ENCODE measurements around the gene GPC6. TPM values are rescaled to one million over a fixed set of nuclear protein-coding genes. Genes with fewer than 3 reads are reported as not detected.

GPC6 gene
- polyA plus RNA-seq, 1 of the 3 experiments (the other 2 are of a cell fraction), result 6.7 TPM

- ChIA-PET CTCF (no interaction called here), POLR2A (no interaction called here)
- no peak for DNase-seq
- 98% methylated on average over 2 of the region's 2 CpGs for WGBS (ENCODE audit: low lambda C conversion rate)
- Histone ChIP-seq H3K27me3 (ENCODE audit: insufficient read depth) (no peaks in the 10 kb centered on the region), H4K20me1 (ENCODE audit: insufficient read depth) (no peaks in the 10 kb centered on the region), H2AFZ (ENCODE audit: low read depth) (no peak overlapping the region), H3K9me2 (no peaks in the 10 kb centered on the region), H3K27ac (ENCODE audit: low read depth in 2 of 2, low read length in 1 of 2) (no peak overlapping the region), H3F3A (replicated peaks; ENCODE audit: insufficient read depth) (no peaks in the 10 kb centered on the region), H3K4me2 (no peak overlapping the region), H3K4me1 (ENCODE audit: control insufficient read depth in 1 of 2, insufficient read depth in 2 of 2, low read depth in 1 of 2, low read length in 1 of 2) (peaks cover 9 to 13% of the 10 kb centered on the region in 2 experiments; a peak in 3 of 4 replicates), H3K36me3 (replicated peaks in 1 of 2; ENCODE audit: control insufficient read depth in 1 of 2, insufficient read depth in 2 of 2, low read length in 1 of 2) (no peaks in the 10 kb centered on the region), H3K9ac (no peak overlapping the region), H3K79me2 (ENCODE audit: insufficient read depth) (no peaks in the 10 kb centered on the region), H3K4me3 (ENCODE audit: low read depth in 2 of 2, low read length in 1 of 2) (no peak overlapping the region), H3K9me3 (no peaks in the 10 kb centered on the region)
- TF ChIP-seq TAF1 (IDR thresholded peaks at IDR 0.05; ENCODE audit: borderline replicate concordance, low read depth, low read length) (no peak), SIN3A (IDR thresholded peaks at IDR 0.05; ENCODE audit: borderline replicate concordance, low read depth, low read length) (no peak), JUND (IDR thresholded peaks at IDR 0.05) (no peak), REST (IDR thresholded peaks at IDR 0.05; ENCODE audit: low read depth, low read length) (no peak), USF2 (IDR thresholded peaks at IDR 0.05; ENCODE audit: borderline replicate concordance, low read depth, low read length) (no peak), NRF1 (IDR thresholded peaks at IDR 0.05; ENCODE audit: low read depth, low read length) (no peak), RFX5 (IDR thresholded peaks at IDR 0.05; ENCODE audit: low read length) (no peak), RAD21 (IDR thresholded peaks at IDR 0.05; ENCODE audit: low read length) (no peak), TEAD4 (IDR thresholded peaks at IDR 0.05; ENCODE audit: borderline replicate concordance, insufficient read depth) (no peak), GABPA (IDR thresholded peaks at IDR 0.05; ENCODE audit: low read depth) (no peak), ELF1 (IDR thresholded peaks at IDR 0.05) (no peak), GATA2 (CRISPR knock-in tag; IDR thresholded peaks at IDR 0.05) (no peak), ZBTB33 (IDR thresholded peaks at IDR 0.05; ENCODE audit: borderline replicate concordance, low read depth) (no peak), SMC3 (IDR thresholded peaks at IDR 0.05; ENCODE audit: low read depth, low read length) (no peak)
Measured at GRCh38 chr13:93732186-93732585, 505.6 kb downstream of the GPC6 start.
